Lung (tissue), 12 donors: ENCODE measurements around the gene HPSE2. TPM values are rescaled to one million over a fixed set of nuclear protein-coding genes. Genes with fewer than 3 reads are reported as not detected.
A peak's percentile ranks its signal among the peaks of the same experiment; 100 is the strongest.

ENCODE experiments used
- ATAC-seq: fragments of 200-7000 bp; cut with Tn5 transposase; one replicate; pipeline ENCODE4 v1.9.1; 2020; ENCODE audit warnings: moderate number of reproducible peaks; ENCODE audit not compliant: insufficient read depth, low FRiP score
- DNase-seq, 3 donors: peaks; one replicate each; pipeline ENCODE4 v3.0.0-alpha.2; 2013 to 2017
- H3K27ac ChIP-seq, 2 donors: one replicate each; pipeline ENCODE4 v1.5.1; 2013; ENCODE audit warnings: mild to moderate bottlenecking in 2 of 2, moderate library complexity in 2 of 2, control low read depth in 1 of 2, inconsistent platforms in 1 of 2, low read depth in 1 of 2, low read length in 1 of 2
- H3K27me3 ChIP-seq, 3 donors: one replicate each; pipeline ENCODE4 v1.5.1; 2013; ENCODE audit warnings: low read length in 2 of 3; ENCODE audit not compliant: control insufficient read depth in 3 of 3, insufficient read depth in 3 of 3
- H3K36me3 ChIP-seq, 4 donors: one replicate each; pipeline ENCODE4 v1.5.1; 2013; ENCODE audit warnings: low read length in 4 of 4, mild to moderate bottlenecking in 1 of 4, moderate library complexity in 1 of 4; ENCODE audit not compliant: control insufficient read depth in 4 of 4, insufficient read depth in 4 of 4
- H3K4me1 ChIP-seq, 5 donors: one replicate each; pipeline ENCODE4 v1.5.1; 2013; ENCODE audit warnings: low read length in 5 of 5, mild to moderate bottlenecking in 2 of 5, moderate library complexity in 1 of 5; ENCODE audit not compliant: control insufficient read depth in 5 of 5, insufficient read depth in 5 of 5
- H3K4me3 ChIP-seq: one replicate; pipeline ENCODE4 v1.5.1; 2013; ENCODE audit warnings: mild to moderate bottlenecking, control low read depth, moderate library complexity
- H3K9ac ChIP-seq, 2 donors: one replicate each; pipeline ENCODE4 v1.5.1; 2013; ENCODE audit warnings: low read length in 2 of 2, control low read depth in 1 of 2; ENCODE audit not compliant: insufficient read depth in 1 of 2
- H3K9me3 ChIP-seq, 4 donors: one replicate each; pipeline ENCODE4 v1.5.1; 2013; ENCODE audit warnings: low read length in 3 of 4, mild to moderate bottlenecking in 1 of 4, moderate library complexity in 1 of 4; ENCODE audit not compliant: control insufficient read depth in 4 of 4, insufficient read depth in 3 of 4
- CTCF ChIP-seq: IDR thresholded peaks from 2 replicates; pipeline ENCODE4 v1.5.1; 2012; ENCODE audit warnings: mild to moderate bottlenecking; ENCODE audit errors: control extremely low read depth, extremely low read depth
- WGBS, 2 donors: extraction: QIAGEN DNeasy Blood & Tissue Kit; methylation state at CpG; one replicate each; pipeline ENCODE4 v1.1.7; 2013; 5-methylcytosine and 5-hydroxymethylcytosine counted together
- polyA plus RNA-seq, 2 donors: library from polyadenylated mRNA; stranded (reverse); fragments of 200-250 nt; gene quantifications; one replicate each; pipeline ENCODE4 v1.2.1, GENCODE V29; 2013
- total RNA-seq, 2 donors: library from RNA; depleted of rRNA in 1 of 2; stranded (reverse); fragments of >200 nt in 1 of 2; gene quantifications; one replicate each; pipeline ENCODE4 v1.2.1, GENCODE V29; 2014 to 2021
- donor health status: control.
- donor health status: control.
- donor health status: Bipolar disorder and iron deficiency.
- donor health status: healthy.
- donor health status: DM: yes; HTN: yes; CAD: no.

The HPSE2 gene
- total and polyA plus RNA-seq, 4 donors, result 0.32 to 47.3 (median 1.9) TPM

GRCh38 chr10:98778277-98778759 is 457.3 kb downstream of the HPSE2 start:
- Histone ChIP-seq H3K9me3 (peaks cover 0 to 2% (median 0%) of the 10 kb centered on the region in 4 donors), H3K27me3 (no peaks in the 10 kb centered on the region), H3K27ac (no peak overlapping the region), H3K36me3 (no peaks in the 10 kb centered on the region), H3K9ac (no peak overlapping the region), H3K4me3 (no peak overlapping the region), H3K4me1 (no peaks in the 10 kb centered on the region)
- ATAC-seq (no peak), DNase-seq (no peak)
- no peak for TF ChIP-seq CTCF
- 66 to 76% methylated on average over 3 of the region's 3 CpGs for WGBS, 2 donors

GRCh38 chr10:98758463-98758862 is 477.2 kb downstream of the HPSE2 start:
- 58 to 97% methylated on average over 3 of the region's 3 CpGs for WGBS, 2 donors
- TF ChIP-seq CTCF, result no peak
- Histone ChIP-seq H3K9ac (no peak overlapping the region), H3K4me1 (no peaks in the 10 kb centered on the region), H3K4me3 (no peak overlapping the region), H3K27ac (no peak overlapping the region), H3K27me3 (no peaks in the 10 kb centered on the region), H3K36me3 (no peaks in the 10 kb centered on the region), H3K9me3 (peaks cover 0 to 3% (median under 1%) of the 10 kb centered on the region in 4 donors)
- ATAC-seq (no peak), DNase-seq (no peak)

- Histone ChIP-seq H3K27ac (no peak overlapping the region), H3K9ac (no peak overlapping the region), H3K9me3 (peaks cover 0 to 4% (median 0%) of the 10 kb centered on the region in 4 donors), H3K4me3 (no peak overlapping the region), H3K4me1 (no peaks in the 10 kb centered on the region), H3K36me3 (no peaks in the 10 kb centered on the region), H3K27me3 (no peaks in the 10 kb centered on the region)
- DNase-seq, result peak in 2 of 3 donors; percentile 25 to 33
- WGBS, 2 donors, result 59 to 64% methylated on average over 1 of the region's 1 CpG
- ATAC-seq, result no peak
- TF ChIP-seq CTCF, result no peak
Measured at GRCh38 chr10:98748298-98748697, 487.4 kb downstream of the HPSE2 start.

DNA sequence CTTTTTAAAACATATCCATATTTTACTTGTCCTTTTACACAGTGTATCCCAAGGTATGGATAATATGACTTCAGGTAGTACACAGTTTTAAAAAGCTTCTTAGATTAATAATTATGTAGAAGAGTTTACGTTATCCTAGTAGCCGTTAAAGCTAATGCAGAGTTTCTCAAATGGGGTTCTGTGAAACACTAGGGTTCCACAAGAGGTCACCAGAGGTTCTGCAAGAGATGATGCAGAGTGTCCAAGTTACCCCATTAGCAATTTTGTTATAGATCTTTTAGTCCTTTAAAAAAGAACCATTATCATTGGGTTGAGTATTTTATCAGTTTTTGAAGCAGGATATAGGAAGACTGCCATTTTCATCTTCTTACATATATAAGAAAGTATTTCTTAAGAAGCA is 490.0 kb downstream of the HPSE2 start:
- no peaks in the 10 kb centered on the region for H3K27me3 ChIP-seq
- no peak overlapping the region for H3K9ac ChIP-seq
- peaks cover 0 to 4% (median 0%) of the 10 kb centered on the region in 4 donors for H3K9me3 ChIP-seq
- H3K4me3 ChIP-seq, result no peak overlapping the region
- H3K4me1 ChIP-seq, result no peaks in the 10 kb centered on the region
- TF ChIP-seq CTCF, result no peak
- DNase-seq (peak in 1 of 3 donors; percentile 6), ATAC-seq (no peak)
- no peaks in the 10 kb centered on the region for H3K36me3 ChIP-seq
- WGBS, 2 donors, result 92 to 94% methylated on average over 2 of the region's 2 CpGs
- H3K27ac ChIP-seq, result no peak overlapping the region
